Measurements from ENCODE around the gene GPC1.
A peak's percentile ranks its signal among the peaks of the same experiment; 100 is the strongest.

The GPC1 gene

DNA sequence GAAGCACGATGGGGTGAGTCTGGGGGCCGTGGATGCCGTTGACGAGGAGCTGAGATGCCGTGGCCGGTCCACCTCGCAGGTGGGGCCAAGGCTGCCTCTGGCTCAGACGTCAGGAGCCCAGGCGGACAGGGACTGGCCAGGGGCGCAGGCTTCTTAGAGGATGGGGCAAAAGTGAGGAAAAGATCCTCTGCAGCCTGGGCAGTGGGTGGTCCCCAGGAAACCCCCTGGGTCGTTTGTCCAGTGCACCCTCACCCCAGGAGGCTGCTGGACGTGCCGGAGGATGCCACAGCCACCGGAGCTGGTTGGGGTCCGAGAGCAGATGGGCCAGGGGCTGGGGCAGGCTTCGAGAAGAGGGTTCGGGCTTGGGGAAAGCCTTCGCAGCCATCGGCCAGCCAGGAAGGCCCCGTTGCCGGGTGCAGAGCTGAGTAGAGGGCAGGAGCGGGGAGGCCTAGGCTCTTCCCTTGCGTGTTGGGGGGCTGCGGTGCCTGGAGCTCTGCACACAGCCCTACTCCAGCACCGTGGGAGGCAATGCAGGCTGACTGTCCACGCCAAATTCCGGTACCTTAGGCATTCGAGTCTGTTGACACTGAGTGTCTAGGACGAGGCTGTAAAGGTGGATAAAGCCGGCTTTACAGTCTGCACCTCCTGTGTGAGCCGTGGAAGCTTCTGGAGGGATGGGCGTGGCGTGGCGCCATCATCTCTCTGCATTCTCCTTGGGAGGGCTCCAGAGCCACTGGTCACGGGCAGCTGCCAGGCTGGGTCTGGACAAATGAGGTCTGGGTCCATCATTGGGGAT is 18.8 kb downstream of the GPC1 start:
- FAIRE-seq (peak; percentile 13), DNase-seq (ENCODE audit: low spot score) (no peak)

DNA sequence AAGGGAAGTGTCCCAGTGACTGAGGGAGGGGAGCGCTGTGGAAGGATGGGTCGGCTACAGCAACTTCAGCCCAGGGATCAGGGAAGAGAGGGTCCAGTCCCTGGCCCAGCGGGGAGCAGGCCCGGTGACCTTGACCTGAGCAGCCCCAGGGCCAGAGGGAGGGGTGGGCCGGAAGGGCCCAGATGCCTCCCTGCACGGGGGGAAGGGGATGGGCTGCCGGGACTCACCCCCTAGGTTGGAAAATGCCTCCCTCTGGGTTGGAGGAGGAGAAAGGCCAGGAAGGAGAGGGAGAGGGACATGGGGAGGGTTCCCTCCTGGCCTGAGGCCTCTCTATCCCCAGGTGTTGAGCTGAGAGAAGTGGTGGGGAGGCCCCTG is 19.8 kb downstream of the GPC1 start:
- no peak for DNase-seq (ENCODE audit: low spot score)
- no peak for FAIRE-seq

- FAIRE-seq = no peak
Observed at GRCh38 chr2:240455647-240456446, 20.4 kb downstream of the GPC1 start.

DNA sequence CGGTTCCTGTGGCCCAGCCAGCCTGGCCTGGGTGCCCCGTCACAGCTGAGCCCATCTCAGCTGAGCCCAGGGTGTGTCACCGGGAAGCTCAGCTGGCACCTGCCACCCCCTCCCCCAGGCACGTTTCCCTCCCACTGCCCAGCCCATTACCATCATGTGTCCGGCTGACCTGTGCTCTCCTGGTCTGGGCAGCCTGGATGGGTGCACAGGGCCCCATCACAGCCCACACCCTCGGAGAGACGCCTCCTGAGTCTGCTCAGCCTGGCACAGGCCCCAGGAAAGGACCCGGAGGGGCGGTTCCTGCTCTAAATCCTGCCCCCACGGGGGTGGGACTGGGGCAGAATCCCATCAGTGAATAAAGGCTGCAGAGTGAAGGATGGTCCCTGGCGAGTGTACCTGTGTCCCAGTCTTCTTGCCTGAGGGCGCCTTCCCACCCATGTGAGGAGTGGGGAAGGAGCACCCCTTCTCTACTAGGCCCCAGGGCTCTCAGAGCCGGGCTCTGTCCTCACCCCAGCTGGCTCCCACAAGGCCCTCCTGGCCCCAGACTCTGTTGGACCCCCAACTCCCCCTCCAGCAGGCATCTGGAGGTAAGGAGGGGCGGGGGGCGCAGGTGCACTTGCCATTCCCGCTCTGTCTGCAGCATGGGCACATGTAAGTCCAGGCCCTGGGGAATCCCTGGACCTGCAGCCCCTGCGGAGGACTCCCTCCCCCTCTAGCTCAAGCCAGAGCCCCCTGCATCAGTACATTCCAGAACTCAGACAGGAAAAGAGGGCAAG is 21.2 kb downstream of the GPC1 start:
- FAIRE-seq (no peak), DNase-seq (ENCODE audit: low spot score) (no peak)

More at GRCh38 chr2:240455647-240456446, 20.4 kb downstream of the GPC1 start:
- no peak for DNase-seq (ENCODE audit: low spot score)

- no peak for FAIRE-seq
Observed at GRCh38 chr2:240457223-240458043, 22.0 kb downstream of the GPC1 start.

DNA sequence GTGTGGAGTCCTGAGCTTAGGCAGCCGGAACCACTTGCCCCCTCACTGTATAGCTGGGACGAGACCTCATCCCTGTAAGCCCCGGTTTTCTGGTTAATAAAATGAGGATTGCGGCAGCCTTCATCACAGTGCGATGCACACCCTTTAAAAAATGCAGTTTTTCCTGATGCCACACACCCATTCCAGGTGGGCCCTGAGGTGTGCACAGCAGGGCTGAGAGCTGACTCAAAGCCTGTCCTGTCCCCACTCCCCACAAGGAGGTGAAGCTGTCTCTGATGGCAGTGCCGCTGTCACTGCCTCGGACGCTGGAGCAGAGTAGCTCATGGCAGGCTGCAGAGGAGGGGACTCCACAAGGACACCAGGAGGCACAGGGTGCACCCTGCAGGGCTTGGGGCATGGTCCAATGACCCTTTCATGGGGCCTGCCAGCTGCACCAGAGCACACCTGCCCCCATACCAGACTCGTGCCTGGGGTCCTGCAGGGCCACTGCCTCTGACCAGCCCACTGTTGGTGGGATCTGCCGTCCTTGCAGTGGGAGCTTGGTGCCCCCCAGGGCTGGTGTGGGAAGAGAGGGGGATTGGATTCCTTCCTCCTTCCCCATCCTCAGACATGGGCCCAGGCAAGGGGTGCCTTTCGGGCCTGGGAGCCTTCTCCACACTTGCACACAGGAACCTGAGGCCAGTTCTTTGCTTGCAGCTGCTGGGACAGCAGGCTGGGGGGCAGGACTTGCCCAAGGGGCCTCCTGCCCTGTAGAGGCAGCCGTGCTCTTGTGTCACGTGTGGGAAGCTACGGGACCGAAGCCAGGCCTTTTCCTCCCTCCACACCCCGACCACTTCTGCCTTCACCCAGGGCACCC is 22.8 kb downstream of the GPC1 start:
- DNase-seq (ENCODE audit: low spot score) = no peak
- no peak for FAIRE-seq

More at GRCh38 chr2:240457223-240458043, 22.0 kb downstream of the GPC1 start:
- DNase-seq (ENCODE audit: low spot score) = no peak

- no peak for FAIRE-seq
- DNase-seq (ENCODE audit: low spot score) = no peak
Observed at GRCh38 chr2:240458900-240459391, 23.5 kb downstream of the GPC1 start.

GRCh38 chr2:240459401-240460252 is 24.2 kb downstream of the GPC1 start:
- FAIRE-seq (no peak), DNase-seq (ENCODE audit: low spot score) (no peak)

DNA sequence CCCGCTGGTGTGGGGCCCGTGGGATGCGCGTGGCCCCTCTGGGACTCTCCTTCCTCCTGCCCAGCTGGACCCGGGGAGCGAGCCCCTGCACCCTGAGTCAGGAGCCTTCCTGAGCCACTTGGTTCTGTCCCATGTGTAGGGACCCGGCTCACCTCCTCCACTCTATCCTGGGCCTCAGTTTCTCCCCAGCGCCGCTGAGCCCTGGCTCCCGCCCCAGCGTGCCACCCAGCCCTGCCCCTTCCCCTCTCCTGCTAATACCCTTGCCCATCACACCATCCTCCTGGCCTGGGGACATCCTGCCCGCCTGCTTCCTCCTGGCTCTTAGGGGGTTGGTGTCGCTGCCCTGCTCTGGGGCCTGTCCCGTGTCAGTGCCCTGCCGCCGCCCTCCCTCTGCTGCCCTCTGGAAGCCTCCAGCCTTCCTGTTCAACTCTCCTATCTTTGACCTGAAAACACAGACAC is 24.8 kb downstream of the GPC1 start:
- DNase-seq (ENCODE audit: low spot score) = no peak
- no peak for FAIRE-seq

- DNase-seq (ENCODE audit: low spot score) = no peak
- no peak for FAIRE-seq
Observed at GRCh38 chr2:240460781-240461431, 25.4 kb downstream of the GPC1 start.

DNA sequence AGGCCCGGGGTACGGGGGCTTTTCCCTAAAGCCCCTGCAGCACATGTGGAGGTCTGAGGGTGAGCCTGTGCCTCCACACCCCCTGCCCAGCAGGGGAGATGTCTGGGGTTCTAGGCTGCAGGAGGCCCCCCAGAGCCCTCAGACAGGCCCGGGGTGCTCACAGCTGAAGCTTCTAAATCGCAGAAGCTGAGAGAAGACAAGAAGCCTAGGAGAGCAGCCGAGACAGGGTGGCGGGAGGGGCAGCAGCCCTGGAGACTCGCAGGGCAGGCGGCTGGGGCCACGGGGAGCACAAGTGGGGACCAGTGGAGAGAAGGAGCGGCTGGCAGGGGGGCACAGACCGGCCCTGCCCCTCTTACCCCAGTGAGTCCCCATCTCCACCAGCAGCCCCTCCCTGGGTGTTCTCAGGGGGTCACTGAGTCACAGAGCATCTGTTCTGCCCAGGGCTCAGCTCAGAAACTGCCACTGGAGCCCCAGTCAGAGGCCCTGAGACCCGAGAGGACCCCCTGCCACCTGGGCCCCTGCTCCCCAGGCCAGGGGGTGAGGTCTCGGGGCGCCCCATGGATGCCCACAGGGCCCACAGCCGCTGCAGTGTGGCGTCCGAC is 26.1 kb downstream of the GPC1 start:
- no peak for FAIRE-seq
- DNase-seq (ENCODE audit: low spot score) = no peak

- no peak for DNase-seq (ENCODE audit: low spot score)
Observed at GRCh38 chr2:240462073-240462706, 26.7 kb downstream of the GPC1 start.

DNA sequence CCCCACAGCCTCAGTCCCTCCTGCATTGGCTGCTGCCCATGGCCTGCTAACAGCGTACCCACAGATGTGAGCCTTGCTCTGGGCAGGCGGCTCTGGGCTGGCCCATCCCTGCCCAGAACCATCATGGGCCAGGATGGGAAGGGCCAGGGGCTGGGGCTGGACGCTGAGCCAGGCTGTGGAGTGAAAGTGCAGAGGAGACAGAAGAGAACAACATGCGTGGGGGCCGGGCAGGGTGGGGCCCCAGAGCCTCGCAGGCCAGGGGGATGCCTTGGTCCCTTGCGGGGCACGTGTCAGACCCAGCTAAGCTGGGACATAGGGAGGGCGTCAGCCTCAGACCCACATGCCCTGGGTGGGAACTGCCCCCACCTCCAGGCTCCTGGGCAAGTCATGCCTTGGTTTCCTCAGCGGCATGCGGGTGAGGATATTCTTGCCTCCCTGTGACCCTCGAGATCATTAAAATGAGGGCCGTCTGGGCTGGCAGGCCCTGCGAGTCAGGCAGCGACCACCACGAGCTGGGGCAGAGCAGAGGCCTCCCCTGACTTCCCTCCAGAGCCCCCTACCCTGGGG is 27.3 kb downstream of the GPC1 start:
- DNase-seq (ENCODE audit: low spot score) (no peak), FAIRE-seq (no peak)

More at GRCh38 chr2:240462073-240462706, 26.7 kb downstream of the GPC1 start:
- FAIRE-seq = no peak

- no peak for DNase-seq (ENCODE audit: low spot score)
- FAIRE-seq = no peak
Observed at GRCh38 chr2:240463274-240463865, 27.9 kb downstream of the GPC1 start.

GRCh38 chr2:240463866-240464481 is 28.5 kb downstream of the GPC1 start:
- DNase-seq (ENCODE audit: low spot score) = no peak
- FAIRE-seq = peak; percentile 94
